ENCODE results near the gene FCRL5.

Gene FCRL5

GRCh38 chr1:157498736-157499090 lies 53.6 kb downstream of the FCRL5 start:
- CTCF ChIA-PET, result interaction anchor here (0.6 kb wide), 2 partner anchors 15 to 167 kb away, joined by 3 read pairs; no protein-coding TSS in a partner anchor

More at GRCh38 chr1:157498736-157499090, 53.6 kb downstream of the FCRL5 start:
- TF ChIP-seq ZNF133 (tag by site-specific recombination; IDR thresholded peaks at IDR 0.05), result no peak
- no peak for TF ChIP-seq ZNF202 (tag by site-specific recombination; IDR thresholded peaks at IDR 0.05; ENCODE audit: borderline replicate concordance)
- no peak for TF ChIP-seq YY2 (tag by site-specific recombination; IDR thresholded peaks at IDR 0.05)
- TF ChIP-seq SCRT1 (tag by site-specific recombination; IDR thresholded peaks at IDR 0.05; ENCODE audit: borderline replicate concordance), result no peak
- no peak for TF ChIP-seq KLF7 (tag by site-specific recombination; IDR thresholded peaks at IDR 0.05; ENCODE audit: borderline replicate concordance)
- no peak for TF ChIP-seq PBX3 (CRISPR knock-in tag; IDR thresholded peaks at IDR 0.05)
- TF ChIP-seq, protein P1, sequence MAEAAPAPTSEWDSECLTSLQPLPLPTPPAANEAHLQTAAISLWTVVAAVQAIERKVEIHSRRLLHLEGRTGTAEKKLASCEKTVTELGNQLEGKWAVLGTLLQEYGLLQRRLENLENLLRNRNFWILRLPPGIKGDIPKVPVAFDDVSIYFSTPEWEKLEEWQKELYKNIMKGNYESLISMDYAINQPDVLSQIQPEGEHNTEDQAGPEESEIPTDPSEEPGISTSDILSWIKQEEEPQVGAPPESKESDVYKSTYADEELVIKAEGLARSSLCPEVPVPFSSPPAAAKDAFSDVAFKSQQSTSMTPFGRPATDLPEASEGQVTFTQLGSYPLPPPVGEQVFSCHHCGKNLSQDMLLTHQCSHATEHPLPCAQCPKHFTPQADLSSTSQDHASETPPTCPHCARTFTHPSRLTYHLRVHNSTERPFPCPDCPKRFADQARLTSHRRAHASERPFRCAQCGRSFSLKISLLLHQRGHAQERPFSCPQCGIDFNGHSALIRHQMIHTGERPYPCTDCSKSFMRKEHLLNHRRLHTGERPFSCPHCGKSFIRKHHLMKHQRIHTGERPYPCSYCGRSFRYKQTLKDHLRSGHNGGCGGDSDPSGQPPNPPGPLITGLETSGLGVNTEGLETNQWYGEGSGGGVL (tag by site-specific recombination; IDR thresholded peaks at IDR 0.05), result no peak
- TF ChIP-seq SCRT2 (tag by site-specific recombination; IDR thresholded peaks at IDR 0.05), result no peak
- TF ChIP-seq ZNF362 (tag by site-specific recombination; IDR thresholded peaks at IDR 0.05), result no peak
- no peak for TF ChIP-seq ZNF26 (tag by site-specific recombination; IDR thresholded peaks at IDR 0.05)
- no peak for TF ChIP-seq ZNF302 (tag by site-specific recombination; IDR thresholded peaks at IDR 0.05; ENCODE audit: low read depth)
- no peak for TF ChIP-seq MEIS1 (CRISPR knock-in tag; IDR thresholded peaks at IDR 0.05; ENCODE audit: borderline replicate concordance)
- TF ChIP-seq HOXC10 (CRISPR knock-in tag; IDR thresholded peaks at IDR 0.05), result no peak
- TF ChIP-seq ZNF843 (tag by site-specific recombination; IDR thresholded peaks at IDR 0.05), result no peak
- TF ChIP-seq, protein P2, sequence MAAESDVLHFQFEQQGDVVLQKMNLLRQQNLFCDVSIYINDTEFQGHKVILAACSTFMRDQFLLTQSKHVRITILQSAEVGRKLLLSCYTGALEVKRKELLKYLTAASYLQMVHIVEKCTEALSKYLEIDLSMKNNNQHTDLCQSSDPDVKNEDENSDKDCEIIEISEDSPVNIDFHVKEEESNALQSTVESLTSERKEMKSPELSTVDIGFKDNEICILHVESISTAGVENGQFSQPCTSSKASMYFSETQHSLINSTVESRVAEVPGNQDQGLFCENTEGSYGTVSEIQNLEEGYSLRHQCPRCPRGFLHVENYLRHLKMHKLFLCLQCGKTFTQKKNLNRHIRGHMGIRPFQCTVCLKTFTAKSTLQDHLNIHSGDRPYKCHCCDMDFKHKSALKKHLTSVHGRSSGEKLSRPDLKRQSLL (tag by site-specific recombination; IDR thresholded peaks at IDR 0.05), result no peak
- TF ChIP-seq ZNF18 (tag by site-specific recombination; IDR thresholded peaks at IDR 0.05), result no peak
- no peak for TF ChIP-seq SP2 (tag by site-specific recombination; IDR thresholded peaks at IDR 0.05)
- no peak for TF ChIP-seq ZBTB20 (tag by site-specific recombination; IDR thresholded peaks at IDR 0.05)
- no peak for TF ChIP-seq KLF10 (tag by site-specific recombination; IDR thresholded peaks at IDR 0.05)
- TF ChIP-seq ZNF660 (tag by site-specific recombination; IDR thresholded peaks at IDR 0.05), result no peak
- Histone ChIP-seq H3K4me3 (ENCODE audit: low read depth, low read length) (no peak overlapping the region), H3K36me3 (ENCODE audit: control insufficient read depth in 2 of 2, insufficient read depth in 1 of 2, low read length in 2 of 2) (no peaks in the 10 kb centered on the region), H3K27ac (ENCODE audit: extremely low read depth, low read depth, low read length) (no peak overlapping the region), H3K9me3 (ENCODE audit: control insufficient read depth, insufficient read depth, low read depth, low read length) (no peaks in the 10 kb centered on the region), H3K4me1 (ENCODE audit: control insufficient read depth, insufficient read depth, low read length) (no peaks in the 10 kb centered on the region)
- POLR2A ChIA-PET, result no interaction called here
